Measurements from ENCODE around the gene COMTD1. TPM values are rescaled to one million over a fixed set of nuclear protein-coding genes. Genes with fewer than 3 reads are reported as not detected.

Gene COMTD1
- 28.3 and 50.2 TPM in 2 replicates for total RNA-seq

DNA sequence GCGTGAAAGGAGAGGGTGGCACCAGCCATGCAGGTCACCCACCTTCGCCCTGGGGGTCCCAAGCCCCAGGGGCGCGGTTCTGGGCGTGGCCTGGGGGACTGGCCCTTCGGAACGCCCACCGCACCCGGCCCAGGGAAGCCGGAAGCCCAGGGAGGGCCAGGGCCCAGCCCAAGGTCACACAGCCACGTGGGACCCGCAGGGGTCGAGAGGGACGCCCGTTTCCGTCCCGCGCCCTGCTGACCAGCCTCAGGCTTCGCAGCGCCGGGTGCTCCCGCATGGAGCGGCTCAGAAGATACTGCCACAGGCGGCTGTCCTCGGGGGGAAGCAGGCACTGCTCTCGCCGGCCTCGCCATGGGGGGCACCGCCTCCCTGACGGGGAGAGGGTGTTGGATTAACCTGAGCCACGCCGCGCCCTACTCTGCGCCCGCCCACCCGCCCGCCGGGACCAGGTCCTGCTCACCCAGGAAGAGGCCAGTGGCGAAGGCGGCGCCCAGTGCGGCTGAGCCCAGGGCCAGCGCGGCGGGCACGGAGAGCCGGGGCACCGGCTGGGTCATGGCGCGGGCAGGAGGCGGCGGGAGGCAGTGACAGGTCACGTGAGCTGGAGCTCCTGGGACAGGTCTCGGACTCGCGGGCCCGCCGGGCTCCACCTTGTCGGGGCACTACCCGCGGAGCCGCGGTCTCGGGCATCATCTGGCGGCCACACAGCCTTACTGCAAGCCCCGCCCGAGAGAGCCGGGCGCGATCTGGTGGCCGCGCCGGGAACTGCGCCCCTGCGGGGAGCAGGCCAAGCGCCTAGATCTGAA, at the start of gene COMTD1:
COMTD1 (minus strand) TSS at position 583 of the 803 bp plus-strand sequence; CDS start at position 554, 29 bp downstream.

DNA sequence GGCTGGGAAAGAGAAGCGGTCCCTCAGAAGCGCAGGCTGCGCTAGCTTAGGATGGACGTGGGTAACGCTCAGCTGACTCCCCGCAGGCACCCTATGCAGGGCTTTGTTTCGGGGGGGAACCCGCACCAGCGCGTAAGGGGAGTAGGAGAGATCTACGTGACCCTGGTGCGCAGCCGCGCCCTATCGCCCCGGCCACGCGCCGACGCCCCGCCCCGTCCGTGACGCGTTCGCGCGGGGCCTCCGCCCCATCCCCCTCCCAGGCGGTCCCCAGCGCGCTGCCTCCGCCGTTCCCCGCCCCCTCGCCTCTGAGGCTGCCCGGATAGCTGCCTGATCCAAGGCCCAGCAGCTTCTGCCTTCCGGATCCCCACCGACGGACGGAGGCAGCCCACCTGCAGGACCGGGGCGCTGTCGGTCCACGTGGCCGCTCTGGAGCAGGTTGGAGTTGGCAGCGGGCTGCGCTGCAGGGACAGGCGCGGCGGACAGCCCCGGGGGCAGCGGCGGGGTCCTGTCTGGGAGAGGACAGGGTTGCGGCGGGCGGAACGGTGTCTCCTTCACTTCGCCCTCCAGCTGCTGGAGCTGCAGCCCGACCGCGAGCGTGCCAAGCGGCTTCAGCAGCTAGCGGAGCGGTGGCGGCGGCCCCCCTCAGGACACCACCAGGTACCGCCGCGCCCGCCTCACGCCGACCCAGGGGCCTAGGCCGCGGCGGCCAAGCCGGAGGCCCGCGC, 25.3 kb downstream of the COMTD1 start, which contains the start of gene VDAC2:
VDAC2 (plus strand) TSS at position 515 of the 725 bp plus-strand sequence. CDS start 363 bp downstream, outside the sequence.

Other genes with a start within 250 kb of the COMTD1 start
- 7.8 and 13.1 TPM in 2 replicates for gene SAMD8, start 124.3 kb downstream of the COMTD1 start, total RNA-seq
- 114 and 178 TPM in 2 replicates for gene VDAC2, start 25.2 kb downstream of the COMTD1 start, total RNA-seq
- 25.1 and 116 TPM in 2 replicates for gene ZNF503, start 165.8 kb upstream of the COMTD1 start, total RNA-seq
- 2.0 and 7.1 TPM in 2 replicates for gene LRMDA, start 195.7 kb upstream of the COMTD1 start, total RNA-seq